HG03457 (cell line): Measurements from ENCODE around the gene CCNQ.
"Not testable (repeated sequence)": the region's sequence is repeated elsewhere in the genome, so short reads cannot be mapped to it uniquely, and the experiment has no call there.

Experiments used
- ATAC-seq: cut with Tn5 transposase; IDR thresholded peaks from one replicate; pipeline ENCODE4 v1.9.1; 2021; ENCODE audit warnings: moderate number of reproducible peaks; ENCODE audit not compliant: unreplicated experiment

The CCNQ gene

DNA sequence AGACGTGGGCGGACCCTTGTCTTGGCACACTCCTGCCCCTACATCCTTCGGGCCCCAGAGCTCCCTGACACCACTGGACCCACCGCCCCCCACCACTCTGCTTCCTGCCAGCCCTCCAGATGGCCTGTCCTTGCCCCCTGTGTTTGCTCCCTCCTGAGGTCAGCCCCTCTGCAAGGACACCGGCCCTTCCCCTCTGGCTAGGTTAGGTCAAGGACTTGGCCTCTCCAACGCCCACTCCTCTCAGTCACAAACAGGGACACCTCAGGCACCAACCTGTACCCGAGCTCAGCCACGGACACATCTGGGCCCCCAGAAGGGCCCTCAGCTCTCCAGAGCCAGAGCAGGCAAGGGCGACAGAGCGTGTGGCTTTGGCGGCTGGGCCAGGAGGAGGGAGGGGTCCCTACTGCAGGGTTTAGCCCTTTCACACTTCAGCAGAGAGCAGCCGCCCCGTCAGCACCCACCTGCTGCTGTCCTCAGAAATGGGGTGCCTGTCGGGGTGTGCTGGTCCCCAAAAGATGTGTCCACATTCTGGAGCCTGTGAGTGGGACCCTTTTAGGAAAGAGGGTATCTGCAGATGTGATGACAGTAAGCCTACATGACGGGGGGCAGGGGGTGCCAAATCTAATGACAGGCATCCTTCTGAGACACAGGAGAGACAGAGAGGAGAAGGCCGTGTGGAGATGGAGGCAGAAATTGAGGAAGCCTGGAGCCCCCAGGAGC, 24.5 kb upstream of the CCNQ start:
- no peak for ATAC-seq

DNA sequence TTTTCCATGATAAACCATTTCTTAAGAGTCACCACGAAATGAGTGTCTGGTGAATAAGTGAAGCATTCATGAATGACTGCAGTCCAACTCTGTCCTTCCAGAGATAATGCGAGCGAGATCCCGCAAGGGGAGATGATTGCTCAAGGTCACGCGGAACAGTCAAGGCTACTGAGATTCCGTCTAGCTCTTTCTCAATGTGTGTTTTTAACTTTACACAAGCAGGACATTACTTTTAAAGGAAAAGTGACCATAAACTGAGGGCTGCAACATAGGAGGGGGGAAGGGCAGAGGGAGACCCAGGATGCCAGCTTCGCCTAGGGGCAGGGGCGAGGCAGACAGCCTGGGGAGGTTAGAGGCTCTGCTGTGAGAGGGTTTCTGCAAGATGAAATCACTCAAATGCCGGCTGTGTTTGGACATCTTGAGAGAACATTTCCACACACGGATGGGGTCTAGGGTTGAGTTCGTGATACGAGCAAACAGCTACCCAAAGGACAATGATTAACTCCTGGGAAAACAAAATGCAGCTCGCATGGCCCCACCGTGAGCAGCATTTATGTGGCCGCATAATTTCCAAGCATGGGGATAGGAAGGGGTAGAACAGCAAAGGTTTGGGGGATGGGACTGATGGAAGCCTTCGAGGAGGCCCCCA, 23.8 kb upstream of the CCNQ start:
- ATAC-seq, result no peak

DNA sequence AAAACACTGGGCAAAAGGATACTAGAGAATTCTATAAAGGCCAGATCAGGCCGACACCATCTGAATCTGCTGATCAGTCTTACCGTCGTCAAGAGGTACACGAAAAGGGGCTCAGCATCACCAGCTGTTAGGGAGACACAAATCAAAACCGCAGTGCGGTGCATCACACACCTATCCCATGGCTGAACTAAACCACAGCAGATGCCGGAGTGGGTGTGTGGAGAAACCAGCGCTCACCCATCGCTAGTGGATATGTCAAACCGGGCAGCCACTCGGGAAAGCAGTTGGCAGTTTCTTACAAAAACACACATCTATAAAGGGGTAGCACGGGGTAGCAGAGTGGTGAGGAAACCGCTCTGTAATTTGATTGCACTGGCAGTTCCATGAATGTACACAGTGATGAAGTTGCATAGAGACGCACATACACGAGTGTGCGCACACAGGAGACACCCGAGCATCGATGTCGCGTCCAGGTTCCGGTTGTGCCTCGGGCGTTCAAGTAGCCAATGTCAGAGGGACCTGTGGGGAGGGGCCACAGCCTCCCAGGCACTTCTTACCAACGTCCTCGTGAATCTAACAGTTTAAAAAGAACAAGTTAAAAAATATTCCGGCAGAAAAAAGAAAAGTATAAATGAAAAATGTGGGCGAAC, 23.1 kb upstream of the CCNQ start:
- no peak for ATAC-seq

DNA sequence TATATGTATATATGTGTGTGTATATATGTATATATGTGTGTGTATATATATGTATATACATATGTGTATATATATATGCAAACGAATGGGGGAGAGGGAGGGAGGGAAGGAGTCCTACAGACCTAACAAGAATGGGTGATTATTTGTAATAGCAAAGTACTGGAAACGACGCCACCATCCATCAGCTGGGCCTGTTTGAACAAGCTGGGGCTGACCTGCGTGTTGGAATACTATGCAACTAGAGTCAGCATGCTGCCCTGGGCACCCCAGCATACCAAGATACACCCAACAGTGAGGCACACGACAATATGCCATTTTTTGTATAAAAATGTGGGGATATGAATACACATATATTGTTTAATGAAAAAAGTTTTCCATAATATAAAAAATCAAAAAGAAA, 21.6 kb upstream of the CCNQ start:
- ATAC-seq, result no peak

DNA sequence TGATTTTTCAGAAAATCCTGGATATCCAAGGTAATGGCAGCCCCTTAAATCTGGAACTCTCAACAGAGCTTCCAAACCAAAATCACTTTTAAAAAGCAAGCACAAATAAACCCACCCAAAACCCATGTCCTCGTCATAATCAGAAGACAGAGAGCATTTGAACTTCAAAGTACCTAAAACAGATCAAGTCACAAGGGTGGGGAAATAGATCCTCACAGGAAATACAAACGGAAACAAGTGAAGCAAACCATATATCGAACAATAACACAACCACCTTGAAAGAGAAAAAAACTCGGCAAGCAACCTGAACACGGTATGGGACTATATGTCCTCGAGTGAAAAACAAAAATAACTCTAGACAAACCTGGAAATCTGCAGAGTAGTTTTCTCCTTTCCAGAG, 15.9 kb upstream of the CCNQ start:
- no peak for ATAC-seq

DNA sequence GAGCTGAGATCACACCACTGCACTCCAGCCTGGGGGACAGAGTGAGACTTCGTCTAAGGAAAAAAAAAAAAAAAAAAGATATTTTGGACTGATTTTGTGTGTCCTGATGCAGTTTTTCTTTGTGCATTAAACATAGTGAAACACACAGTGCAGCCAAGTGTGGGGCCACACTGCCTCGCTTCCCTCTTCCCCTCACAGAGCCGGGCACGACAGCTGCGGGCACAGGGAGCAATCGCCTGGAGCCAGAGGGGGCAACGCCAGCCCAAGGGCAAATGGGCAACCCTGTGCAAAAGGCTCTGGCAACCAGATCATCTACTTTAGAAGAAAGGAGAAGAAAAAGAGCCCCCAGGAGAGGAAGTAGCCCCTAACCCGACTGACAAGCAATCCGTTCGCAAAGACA, 13.5 kb upstream of the CCNQ start:
- no peak for ATAC-seq

DNA sequence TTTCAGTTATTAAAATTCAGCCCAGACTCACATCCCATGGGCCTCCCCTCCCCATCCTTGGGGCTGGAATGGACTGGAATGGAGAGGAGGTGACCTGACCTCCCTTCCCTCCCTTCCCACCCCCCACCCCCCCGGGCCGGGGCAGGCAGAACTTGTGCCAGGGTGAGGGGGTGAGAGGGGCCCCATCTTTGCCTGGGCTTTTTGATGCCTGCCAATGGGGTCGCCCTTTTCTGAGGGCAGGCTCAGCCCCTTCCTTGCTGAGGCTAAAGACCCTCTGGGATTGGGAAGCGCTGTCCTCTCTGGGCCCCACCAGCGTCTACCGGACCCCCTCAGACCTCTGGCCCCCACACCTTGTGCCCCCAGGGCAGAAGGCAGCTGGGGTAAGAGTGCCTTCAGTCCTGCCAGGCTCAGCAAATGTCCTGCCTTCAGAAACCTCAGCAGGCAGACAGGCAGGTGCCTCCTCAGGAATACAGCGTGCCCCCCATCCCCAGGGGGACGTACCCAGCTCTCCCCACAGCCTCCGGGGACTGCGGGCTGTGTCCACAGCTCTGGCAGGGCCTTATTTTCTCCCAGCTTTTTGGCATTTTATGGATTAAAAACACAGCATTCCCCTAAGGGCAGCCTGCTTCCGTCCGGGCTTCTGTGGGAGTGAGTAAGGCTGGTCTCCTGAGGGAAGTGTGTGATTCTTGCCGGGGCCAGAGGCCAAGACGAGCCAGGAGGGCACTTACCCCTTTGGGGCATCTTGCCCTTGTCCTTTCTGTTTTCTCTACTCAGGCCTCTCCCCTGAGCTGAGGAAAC, 12.6 kb upstream of the CCNQ start:
- no peak for ATAC-seq

DNA sequence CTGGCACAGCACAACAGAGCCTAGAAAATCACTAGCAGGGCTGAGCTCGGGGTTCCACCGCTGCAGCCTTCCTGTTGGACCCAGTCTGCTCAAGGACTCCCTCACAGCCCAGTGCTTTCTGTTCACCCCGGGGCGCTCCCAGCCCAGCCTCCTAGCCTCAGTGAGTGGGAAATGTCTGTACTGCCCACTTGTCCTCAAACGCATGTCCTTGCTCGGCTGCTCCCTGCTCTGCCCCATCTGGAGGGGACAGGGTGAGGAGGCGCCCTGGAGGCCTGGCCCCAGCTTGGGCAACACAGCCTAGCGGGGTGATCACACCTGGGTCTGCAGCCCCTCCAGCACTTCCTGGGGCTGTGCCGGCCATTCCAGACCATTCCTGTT, 11.9 kb upstream of the CCNQ start:
- no peak for ATAC-seq

DNA sequence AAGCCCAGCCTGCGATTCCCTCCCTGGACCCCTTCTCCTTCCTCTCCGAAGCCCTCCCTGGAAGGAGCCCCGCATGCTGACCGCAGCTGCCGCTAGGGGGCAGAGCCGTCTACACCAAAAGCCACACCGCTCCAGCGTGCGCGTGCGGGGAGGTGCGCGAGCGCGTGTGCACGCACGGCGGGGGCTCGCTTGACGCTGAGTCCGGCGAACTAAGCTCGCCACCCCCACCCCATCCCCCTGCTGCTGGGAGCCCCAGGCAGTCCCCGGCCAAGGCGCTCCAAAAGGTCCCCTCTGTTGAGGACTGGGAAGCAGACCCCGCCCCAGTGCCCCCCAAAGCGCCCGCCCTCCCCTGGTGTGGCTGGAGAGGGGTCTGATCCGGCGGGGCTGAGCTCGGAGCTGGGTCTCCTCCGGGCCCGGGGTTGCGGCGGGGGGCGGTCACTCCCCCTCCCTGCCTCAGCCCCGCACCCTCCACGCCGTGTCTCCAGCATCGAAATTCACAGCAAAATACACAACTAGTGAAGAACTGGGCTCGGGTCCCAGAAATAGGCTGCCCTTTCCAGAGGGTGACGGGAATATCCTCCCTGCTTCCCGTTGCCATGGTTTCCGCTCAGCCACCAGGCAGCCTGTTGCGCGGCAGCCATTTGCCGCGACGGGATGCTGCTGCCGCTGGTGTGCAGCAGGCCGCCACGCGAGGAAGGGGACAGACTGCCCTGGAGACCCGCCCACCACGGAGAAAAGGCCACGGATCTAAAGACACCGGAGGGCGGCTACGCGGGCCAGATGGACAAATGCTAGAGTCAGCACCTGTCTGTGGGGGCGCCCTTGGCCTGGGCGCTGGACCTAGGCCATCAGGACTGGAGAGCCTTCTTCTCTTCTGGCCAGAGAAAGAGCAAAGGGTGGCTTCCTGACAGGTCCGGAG, 11.2 kb upstream of the CCNQ start:
- no peak for ATAC-seq

DNA sequence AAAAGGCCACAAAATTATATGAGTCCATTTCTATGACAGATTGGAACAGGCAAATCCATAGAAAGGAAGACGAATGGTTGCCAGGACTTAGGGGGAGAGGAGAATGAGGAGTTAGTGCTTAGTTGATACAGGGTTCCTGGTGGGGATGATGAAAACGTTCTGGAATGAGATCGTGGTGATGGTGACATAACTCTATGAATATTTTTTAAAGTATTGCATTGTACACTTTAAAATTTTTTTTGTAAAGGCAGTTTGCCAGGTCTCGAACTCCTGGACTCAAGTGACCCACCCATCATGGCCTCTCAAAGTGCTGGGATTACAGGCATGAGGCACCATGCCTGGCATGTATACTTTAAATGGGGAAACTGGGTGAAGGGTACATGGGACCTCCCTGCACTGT, 9.9 kb upstream of the CCNQ start:
- ATAC-seq, result no peak

DNA sequence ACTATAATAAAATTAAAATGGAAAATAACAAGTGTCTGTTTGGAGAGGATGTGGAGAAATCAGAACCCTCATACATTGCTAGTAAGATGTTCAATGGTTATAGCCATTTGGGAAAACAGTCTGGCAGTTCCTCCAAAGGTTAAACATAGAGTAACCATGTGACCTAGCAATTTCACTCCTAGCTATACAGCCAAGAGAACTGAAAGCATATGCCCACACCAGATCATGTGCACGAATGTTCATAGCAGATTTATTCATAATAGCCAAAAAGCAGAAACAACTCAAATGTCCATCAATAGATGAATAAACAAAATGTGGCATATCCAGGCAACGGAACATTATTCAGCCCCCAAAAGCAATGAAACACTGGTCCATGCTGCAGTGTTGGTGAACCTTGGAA, 9.4 kb upstream of the CCNQ start:
- no peak for ATAC-seq

DNA sequence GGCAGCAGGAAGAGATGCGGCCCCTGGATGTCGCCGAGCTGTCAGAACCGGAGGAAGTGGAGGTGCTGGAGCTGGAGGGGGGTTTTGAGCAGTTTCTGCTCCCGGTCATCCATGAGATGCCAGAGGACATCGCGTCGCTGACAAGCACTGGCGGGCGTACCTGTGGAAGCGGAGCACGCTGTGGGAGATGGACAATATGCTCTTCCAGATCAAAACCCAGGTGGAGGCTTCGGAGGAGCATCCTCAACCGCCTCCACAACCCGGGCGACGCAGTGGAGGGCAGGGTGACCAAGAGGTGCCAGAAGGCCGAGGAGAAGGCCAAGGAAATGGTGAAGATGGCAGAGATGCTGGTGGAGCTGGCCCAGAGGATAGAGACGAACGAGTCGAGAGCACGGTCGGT, 7.6 kb upstream of the CCNQ start:
- ATAC-seq, result no peak

DNA sequence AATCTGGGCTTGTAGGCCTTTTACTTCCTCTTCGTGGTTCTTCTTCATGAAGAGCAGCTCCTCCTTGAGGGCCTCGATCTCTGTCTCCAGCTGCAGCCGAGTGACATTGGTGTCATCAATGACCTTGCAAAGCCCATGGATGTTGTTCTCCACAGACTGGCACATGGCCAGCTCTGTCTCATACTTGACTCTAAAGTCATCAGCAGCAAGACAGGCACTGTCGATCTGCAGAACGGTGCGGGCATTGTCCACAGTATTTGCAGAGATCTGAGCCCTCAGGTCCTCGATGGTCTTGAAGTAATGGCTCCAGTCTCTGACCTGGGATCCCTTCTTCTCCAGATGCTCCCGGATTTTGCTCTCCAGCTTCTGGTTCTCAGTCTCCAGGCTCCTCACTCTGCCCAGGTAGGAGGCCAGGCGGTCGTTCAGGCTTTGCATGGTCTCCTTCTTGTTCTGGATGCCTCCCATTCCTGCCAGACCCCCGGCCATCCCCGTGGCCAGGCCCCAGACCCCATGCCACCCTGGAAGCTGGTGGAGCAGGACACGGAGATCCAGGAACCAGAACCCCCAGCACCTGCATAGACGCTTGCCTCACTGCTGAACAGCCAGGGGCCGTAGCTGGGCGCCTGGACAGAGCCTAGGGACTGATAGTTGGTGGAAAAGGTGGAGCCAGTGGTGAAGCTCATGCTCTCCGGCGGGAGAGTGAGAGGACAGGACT, 5.9 kb upstream of the CCNQ start:
- ATAC-seq, result not testable (repeated sequence)

DNA sequence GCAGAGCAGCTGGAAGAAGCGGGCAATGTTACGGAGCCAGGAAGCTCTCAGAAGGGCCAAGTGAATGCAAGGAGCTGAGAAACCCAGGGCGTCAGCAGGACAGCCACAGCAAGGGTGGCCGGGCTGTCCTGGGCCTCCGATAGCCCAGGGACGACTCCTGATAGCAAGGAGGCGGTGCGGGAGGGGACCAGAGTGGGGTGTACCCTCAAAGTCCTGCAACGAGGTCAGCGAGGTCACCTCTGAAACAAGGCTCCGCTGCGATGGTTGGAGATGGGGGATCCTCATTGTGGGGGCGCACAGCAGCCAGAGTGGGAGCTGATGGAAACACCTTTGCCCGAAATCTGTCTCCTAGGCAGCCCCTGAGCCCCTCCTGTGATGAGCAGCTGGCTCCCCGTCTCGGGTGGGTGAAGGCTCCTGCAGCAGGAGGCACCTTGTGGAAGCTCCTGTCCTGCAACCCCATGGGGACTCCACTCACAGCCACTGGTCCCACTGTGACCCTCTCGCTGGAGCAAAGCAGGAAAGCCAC, 4.3 kb upstream of the CCNQ start:
- no peak for ATAC-seq

DNA sequence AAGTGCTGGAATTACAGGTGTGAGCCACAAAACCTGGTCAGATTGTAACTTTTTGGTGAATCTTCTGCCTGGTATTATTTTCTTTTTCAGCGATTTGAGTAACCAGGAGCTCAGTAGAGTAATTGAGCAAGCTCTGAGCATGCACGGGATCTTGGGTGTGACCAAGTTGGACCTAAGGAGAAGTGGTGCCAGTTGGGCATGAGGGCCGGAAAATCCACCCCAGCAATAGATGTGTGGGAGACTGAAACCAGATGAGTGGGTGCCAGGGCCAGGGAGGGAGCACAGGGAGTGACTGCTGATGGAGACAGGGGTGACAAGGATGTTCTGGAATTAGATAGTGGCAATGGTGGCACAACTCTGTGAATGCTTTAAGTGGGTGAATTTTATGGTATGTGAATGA, 3.7 kb upstream of the CCNQ start:
- no peak for ATAC-seq

DNA sequence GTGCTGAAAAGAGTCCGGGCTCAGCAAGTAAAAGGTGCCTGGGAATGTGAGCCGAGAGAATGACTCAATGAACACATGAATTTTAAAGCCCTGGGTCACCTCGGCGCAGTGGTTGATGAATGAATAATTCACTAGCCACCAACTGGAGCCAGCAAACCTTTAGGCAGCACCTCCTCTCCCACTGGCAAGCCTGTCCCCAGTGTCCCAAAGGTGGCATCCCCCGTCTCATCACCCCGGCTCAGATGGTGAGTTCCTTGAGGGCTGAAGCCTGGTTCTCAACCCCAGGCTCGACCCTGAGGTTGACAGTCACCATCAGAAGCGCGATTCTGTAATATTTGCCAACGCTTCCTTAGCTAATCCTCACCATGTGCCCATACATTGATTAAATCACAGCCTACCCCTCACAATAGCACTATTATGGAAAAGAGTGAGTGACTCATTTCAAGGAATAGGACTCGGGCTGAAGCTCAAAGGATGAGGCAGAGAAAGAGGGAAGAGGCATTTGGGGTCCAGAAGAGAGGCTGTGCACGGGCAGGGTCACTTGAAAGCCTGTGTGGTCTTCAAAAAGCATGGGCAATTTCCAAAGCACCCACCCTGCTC, 2.7 kb upstream of the CCNQ start:
- no peak for ATAC-seq

DNA sequence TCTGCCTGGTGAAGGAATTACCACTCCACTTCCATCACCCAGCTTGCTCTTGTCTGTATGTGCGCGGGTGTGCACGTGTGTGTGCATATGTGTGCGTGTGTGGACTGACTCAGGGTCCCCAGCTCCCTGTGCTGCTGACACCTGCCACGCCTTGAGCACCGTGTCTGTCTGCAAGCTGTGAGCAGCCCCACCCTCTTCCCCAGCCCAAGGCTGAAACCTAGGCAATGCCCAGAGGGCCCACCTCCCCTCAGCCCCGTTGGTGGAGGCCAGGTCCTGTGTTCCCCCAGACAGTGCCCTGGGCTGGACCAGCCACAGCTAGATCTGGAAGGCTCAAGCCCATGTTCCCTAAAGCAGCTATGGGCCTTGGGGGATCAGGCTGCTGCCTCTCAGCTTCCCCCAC, 2.0 kb upstream of the CCNQ start:
- ATAC-seq, result no peak

DNA sequence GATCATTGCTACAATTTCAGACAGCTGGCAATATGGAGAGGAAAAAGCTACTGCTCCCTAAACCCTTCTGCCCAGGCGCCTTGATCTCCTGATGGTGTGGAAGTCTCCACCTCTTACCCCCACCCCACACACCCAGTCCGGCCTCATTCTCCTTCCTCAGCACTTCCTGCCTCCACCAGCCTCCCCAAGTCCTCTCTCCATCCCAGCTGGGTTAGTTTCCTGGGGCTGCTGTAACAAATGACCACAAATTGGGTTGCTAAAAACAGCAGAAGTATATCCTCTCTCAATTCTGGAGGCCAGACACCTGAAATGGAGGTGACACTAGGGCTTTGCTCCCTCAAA, 1.1 kb upstream of the CCNQ start:
- no peak for ATAC-seq

DNA sequence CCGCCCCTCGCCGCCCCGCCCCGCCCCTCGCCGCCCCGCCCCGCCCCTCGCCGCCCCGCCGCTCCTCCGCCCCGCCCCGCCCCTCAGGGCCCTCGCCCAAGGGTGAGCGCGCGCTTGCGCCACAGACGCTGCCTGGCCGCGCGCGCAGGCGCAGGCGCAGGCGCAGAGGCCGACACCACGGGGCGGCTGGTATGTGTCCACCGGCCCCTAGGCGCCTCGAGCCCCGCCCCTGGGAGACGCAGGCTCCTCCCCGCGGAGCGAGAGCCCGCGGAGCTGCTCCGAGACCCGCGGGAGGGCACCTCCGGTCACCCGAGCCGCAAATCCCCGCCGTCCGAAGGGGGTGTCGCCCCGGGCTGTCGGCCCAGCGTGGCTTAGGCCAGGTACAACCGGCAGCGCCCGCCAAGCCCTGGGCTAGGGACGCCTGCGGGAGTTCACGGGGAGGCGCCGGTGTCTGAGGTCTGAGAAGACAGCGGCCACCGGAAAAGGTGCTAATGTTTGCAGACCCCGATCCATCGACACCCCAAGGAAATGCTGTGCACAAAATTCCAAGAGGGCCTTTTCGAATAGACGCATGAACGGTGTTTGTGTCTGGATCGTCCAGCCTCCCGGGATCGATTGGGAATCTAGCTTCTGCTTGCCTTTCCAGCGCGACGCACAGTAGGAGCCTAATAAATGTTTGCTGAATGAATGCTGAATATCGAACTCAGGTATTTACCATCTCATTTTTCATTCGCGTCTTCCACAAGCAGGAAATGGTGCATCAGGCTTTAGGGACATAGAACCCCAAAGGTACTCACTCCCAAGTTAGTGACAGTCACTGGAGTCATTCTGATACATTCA, 473 bp upstream of the CCNQ start:
- peak; percentile 71 for ATAC-seq
